Stimulated activated CD4-positive, alpha-beta T cell treated with anti-CD3 and anti-CD28 coated beads, Interleukin-12 subunit alpha, Interleukin-12 subunit beta, amount 100 ng/mL, for 24 hours (primary cell): ENCODE results near the gene GRK6.

Experiments
- DNase-seq, 2 experiments: peaks; one replicate each; pipeline ENCODE4 v3.0.0-alpha.2; 2020; ENCODE audit warnings: low read depth in 2 of 2

Gene GRK6

DNA sequence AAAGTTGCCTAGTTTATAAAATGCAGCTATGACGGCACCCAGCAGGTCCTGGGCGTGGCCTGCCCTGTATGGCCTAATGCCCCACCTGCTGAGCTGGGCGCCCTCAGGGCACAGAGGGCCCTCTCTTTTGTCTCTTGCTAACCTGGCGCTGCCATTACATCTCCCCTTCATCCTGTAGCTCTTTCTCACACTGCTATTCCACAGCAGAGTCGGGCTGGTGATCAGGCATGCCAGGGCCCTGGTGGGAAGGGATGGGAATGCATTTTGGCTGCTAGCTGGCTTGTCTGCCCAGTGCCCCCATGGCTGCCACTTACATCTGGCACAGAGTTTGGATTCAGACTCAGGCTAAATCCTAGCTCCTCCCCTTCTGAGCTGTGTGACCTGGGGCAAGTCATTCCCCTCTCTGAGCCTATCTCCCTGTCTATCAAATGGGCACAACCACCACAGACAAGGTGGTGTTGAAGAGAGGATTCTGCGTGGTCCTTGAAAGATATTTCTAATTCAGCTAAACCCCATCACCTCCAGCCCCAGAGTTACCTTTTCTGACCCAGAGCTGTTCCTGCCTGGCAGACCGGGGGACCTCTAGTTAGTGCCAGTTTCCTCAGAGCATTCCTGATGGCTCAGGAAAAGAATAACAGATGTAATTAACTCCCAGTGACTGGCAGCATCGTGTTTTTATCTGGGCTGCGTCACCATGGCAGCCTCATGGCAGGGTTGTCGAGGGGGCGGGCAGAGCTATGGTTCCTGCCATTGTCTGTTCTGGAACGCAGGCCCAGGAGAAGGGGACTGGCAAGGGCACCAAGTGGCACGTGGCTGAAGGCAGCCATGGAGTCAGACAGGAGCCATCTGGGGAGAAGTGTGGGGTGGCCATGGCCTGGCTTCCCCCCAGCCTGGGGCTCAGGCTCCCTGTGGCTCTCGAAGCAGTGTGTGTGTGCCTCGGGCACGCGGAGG lies 26.5 kb downstream of the GRK6 start:
- no peak for DNase-seq

- no peak for DNase-seq
These were observed 27.4 kb downstream of the GRK6 start for GRCh38 chr5:177453852-177454396.

DNA sequence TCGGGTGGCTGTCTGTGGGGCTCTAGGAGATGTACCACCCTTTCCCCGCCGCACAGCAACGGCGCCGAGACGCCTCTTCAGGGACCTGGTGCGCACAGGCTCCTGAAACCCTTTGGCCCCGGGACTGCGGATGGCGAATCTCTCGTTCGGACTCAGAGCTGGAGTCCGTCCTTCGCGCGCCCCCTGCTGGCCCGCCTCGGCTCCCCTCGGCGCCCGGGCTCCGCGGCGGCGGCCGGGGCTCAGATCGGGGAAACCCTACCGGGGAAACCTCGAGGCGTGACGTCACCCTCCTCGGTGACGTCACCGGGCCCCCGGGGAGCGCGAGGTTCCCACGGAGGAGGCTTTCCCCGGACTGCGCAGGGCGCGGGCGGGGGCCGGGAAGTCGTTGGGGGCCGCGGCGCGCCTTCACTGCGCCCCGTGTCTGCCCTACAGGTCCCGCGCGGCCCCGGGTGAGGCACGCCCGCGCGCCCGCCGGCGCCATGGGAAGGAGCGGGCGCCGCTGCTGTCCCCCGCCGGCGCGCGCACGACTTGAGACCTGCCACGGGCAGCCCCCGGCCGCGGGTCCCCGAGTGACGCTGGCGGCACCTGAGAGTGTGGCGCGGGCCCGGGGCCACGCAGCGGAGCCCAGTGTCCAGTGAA lies 28.0 kb downstream of the GRK6 start:
- DNase-seq = peak; percentile 84 to 92

DNA sequence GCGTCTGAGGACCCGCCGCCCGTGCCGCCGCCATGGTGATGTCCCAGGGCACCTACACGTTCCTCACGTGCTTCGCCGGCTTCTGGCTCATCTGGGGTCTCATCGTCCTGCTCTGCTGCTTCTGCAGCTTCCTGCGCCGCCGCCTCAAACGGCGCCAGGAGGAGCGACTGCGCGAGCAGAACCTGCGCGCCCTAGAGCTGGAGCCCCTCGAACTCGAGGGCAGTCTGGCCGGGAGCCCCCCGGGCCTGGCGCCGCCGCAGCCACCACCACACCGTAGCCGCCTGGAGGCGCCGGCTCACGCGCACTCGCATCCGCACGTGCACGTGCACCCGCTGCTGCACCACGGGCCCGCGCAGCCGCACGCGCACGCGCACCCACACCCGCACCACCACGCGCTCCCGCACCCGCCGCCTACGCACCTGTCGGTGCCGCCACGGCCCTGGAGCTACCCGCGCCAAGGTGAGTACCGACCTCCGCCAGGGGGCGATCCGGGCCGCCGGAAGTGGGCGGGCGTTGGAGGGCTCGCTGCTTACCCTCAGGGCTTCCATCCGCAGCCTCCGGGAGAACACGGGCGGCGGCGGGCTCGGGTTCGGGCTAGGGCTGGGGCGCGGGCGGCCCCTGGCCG lies 28.7 kb downstream of the GRK6 start:
- peak; percentile 80 to 93 for DNase-seq

DNA sequence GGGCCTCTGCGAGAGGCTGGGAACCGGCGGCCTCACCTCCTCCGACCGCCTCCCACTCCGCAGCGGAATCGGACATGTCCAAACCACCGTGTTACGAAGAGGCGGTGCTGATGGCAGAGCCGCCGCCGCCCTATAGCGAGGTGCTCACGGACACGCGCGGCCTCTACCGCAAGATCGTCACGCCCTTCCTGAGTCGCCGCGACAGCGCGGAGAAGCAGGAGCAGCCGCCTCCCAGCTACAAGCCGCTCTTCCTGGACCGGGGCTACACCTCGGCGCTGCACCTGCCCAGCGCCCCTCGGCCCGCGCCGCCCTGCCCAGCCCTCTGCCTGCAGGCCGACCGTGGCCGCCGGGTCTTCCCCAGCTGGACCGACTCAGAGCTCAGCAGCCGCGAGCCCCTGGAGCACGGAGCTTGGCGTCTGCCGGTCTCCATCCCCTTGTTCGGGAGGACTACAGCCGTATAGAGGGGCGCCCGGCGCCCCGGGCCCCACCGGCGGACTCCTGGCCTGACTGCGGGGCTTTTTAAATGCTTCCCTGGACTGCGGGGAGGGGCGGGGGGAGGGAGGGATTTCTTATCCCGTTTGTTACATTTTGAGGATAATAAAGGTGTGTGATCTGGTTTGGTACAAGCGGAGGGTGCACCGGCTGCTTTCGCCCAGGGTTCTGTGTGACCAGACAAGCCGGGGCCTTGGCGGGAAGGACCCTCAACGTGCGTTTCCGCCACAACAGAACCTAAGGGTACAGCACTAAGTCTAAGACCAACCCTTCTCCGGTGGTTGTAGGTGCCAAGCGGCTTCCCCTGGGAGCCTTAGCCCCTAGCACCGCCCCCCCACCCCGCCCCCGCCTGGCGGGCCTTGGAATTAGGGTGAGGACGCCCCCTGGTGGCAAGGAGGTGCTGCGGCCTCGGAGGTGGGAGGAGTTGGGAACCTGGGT lies 29.4 kb downstream of the GRK6 start:
- DNase-seq = peak; percentile 92 to 98

GRCh38 chr5:177456591-177456964 lies 30.1 kb downstream of the GRK6 start:
- no peak for DNase-seq

DNA sequence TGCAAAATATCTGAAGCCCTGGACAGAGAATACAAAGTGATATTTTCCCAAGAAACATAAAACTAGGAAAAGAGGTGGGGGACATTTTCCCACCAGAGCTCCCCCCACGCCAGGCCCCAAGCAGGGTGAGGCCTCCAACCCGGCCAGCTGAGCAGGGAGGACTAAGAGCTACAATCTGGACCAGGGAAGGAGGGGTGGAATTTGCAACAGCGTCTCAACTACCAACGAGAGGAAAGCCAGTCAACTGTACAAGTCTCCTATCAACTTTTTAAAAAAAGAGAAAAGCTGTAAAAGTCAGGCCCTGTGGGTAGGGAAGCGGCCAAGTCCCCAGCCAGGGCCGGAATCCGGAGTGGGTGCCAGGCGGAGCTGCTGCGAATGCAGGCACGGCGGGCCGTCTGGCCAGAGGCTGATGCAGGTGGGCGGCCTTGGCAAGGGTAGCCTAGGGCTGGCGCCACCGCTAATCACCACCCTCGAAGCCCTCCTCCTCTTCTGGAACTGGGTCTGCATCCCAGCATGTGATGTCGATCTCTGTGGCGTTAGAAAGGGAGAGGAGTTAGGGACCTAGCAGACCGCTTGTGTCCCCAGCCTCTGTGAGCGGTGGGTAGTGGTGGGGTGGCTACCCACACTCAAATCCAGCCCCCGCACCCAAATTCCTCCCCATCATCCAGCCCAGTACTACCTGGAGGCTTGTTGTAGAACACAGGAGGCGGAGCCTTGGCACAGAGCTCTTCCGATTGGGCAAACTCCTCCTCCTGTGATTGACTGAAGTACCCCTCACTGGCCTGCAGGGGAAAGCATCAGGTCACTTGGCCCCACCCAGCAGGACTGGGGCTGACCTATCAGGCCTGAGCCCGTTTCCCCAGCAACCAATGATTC lies 30.7 kb downstream of the GRK6 start:
- DNase-seq = peak in 1 of 2 experiments; percentile 37

DNA sequence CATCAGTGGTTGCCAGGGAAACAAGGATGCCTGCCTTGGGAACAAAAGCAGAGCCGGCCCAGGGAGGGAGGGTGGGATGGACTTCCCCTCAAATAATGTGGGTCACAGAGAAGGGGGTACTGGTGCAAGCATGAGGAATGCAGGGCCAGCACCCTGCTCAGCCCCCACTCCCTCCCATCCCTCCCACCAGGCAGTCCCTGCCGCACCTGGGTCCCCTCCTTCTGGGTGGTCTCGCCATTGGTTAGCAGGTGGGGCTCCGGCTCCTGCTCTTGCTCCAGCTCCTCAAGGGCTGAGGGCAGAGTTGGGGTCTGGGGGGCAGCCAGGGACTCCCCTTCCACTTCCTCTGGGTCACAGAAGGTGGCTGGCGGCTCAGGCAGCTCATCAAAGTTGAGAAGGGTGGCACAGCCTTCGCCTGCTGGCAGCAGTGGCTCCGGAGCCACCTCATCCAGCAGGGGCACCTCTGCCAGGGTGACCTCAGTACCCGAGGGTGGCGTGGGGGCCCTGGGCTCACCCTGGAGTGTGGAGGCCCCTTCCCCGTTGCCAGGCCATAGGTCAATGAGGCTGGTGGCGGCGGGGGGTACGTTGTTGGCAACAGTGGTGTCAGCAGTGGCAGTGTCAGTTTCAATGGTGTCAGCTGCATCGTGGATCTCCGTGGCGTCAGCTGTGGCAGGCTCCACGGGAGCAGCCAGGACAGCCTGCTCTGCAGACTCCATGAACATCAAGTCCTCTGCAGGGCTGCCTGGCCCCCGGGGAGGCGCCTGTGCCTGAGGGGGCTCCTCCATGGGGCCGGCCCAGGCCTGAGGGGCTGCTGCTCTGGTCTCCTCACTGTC lies 31.6 kb downstream of the GRK6 start:
- no peak for DNase-seq

DNA sequence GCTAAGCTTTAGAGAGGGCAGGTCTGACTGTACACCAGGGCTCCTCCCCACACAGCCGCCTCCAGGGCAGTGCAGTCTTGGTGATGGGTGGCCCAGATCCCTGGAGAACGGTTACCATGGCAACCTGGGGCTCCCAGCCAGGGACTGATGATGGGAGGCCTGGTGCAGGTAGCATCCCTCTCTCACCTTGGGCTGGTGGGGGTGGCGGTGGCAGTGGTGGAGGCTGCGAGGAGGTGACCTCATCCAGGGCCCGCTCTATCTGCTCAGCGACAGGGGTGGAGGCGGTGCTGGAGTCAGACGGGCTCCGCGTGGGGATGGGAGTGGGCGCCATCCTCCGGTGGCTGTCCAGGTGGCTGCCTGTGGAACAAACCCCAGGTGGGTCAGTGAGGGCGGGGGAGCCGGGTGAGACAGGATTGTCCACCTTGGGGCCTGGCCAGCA lies 32.5 kb downstream of the GRK6 start:
- no peak for DNase-seq

- no peak for DNase-seq
These were observed 32.9 kb downstream of the GRK6 start for GRCh38 chr5:177459357-177459756.

DNA sequence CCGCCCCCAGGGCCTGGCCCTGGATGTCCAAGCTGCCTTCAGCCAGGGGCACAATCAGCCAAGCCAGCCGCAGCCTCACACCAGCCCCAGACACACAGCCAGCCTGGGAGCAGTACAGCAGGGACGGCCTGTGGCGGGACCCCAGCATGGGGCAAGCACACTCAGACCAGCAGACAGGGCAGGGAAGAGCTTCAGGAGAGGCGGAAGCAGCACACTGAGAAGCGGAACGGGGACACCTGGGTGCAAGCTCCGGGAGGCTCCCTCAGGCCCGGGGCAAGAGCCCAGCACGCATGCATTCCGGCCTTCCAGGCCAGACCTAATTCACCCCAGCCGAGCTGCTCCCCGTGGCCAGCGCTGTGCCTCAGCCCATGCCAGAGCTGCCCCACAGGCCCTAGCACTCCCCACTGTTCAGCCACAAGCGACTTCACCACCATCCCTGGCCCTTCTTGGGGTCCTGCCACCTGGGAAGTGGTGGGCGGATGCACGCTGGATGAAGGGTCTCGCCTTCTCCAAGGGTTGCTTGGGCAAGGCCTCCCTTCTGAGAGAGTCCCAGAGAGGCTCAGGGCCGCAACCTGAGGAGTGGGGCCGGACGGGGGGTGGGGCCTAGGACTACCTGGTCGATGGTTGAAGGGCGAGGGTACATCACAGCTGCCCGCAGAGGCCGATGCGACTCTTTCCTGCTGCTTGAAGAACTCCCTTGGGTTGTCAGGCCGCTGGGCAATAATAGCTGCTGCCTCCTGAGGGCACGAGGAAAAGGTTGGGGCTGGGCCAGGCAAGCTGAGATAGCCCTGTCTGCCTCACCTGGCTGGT lies 33.5 kb downstream of the GRK6 start:
- no peak for DNase-seq

DNA sequence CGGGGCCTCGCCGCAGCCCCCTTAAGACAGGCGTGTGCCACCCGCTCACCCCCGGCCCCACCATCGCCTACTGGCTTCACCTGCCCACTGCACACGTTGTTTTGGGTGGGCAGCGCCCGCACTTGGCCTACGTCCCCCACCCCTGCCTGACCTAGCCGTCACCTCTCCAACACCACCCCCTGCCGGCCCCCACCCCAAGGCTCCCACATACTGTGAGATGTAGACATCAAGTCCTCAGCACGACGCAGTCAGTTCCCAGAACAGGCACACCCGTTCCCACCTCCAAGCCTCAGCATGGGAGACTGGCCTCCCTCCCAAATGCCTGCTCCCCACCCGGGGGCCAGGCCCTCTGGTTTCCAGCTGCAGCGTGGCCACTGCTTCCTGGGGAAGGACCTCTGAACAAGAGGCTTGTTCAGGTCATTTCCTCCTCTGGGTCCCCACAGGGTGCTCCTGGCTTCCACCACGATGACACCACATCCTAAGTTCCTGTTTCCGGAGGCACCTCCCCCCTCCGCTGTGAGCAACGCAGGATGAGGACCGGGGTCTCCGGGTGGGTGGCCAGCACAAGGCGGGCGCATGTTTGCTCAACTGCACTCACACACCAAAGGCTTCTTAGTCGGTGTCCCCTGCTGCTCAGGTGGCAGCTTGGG lies 35.7 kb downstream of the GRK6 start:
- DNase-seq = no peak

GRCh38 chr5:177465044-177465443 lies 38.6 kb downstream of the GRK6 start:
- DNase-seq = no peak

GRCh38 chr5:177466861-177467260 lies 40.4 kb downstream of the GRK6 start:
- DNase-seq = no peak

DNA sequence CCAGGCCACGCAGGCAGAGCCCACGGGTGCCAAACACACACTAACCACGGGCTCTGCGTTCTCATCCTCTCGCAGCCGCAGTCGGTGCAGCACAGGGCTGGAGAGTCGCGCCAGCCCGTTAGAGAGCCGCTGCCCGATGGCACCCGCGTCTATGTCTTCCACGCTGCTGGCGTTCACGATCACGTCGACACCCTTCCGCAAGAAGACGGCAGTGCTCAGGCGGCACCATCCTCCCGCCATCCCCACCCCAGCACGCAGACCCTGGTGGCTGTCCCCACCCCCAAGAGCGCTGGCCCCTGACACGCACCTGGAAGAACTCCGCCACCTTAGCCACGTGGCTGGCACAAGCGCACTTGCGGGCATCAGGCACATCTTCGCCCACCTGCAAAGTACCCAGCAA lies 41.0 kb downstream of the GRK6 start:
- no peak for DNase-seq

DNA sequence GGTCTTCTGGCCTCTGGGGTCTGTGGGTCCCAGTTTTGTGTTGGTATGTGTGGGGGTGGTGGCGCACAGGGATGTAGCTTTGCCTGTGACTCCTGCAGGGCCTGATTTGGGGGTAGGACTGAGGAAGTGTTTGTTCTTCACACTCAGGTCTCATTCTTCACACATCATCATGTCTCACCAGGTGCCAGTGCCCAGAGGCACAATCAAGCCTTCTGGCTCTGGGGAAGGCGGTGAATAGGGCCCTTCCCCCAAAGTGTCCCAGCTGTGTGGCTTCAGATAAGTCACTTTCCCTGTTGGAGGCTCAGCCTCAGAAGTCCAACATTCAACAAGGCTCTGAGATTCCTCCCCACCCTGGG lies 41.8 kb downstream of the GRK6 start:
- DNase-seq = no peak

- no peak for DNase-seq
These were observed 42.5 kb downstream of the GRK6 start for GRCh38 chr5:177468685-177469628.
